MM.1S (cell line): ENCODE results near the gene RAB37.

Experiments used
- DNase-seq: peaks from one replicate; pipeline ENCODE4 v3.0.0-alpha.2; 2015
- H2AFZ ChIP-seq: fragments of 300-600 bp; sonication (generic); 2 replicates; pipeline ENCODE4 v1.6.0; 2016; ENCODE audit warnings: antibody characterized with exemption, low read length
- H3F3A ChIP-seq: fragments of 300-600 bp; sonication (generic); 2 replicates; pipeline ENCODE4 v1.6.1; 2016; ENCODE audit warnings: mild to moderate bottlenecking, antibody characterized with exemption, low read length, moderate library complexity, mixed read lengths; ENCODE audit not compliant: insufficient read depth
- H3K27ac ChIP-seq: fragments of 300-600 bp; sonication (generic); 2 replicates; pipeline ENCODE4 v1.5.1; 2016; ENCODE audit warnings: mild to moderate bottlenecking, low read length
- H3K27me3 ChIP-seq: fragments of 300-600 bp; sonication (generic); replicated peaks from 2 replicates; pipeline ENCODE4 v1.6.0; 2016; ENCODE audit warnings: low read length; ENCODE audit not compliant: insufficient read depth
- H3K36me3 ChIP-seq: fragments of 300-600 bp; sonication (generic); replicated peaks from 2 replicates; pipeline ENCODE4 v1.6.1; 2016; ENCODE audit warnings: mild to moderate bottlenecking, low read length, mixed read lengths; ENCODE audit not compliant: insufficient read depth
- H3K4me1 ChIP-seq: fragments of 300-600 bp; sonication (generic); 2 replicates; pipeline ENCODE4 v1.6.1; 2016; ENCODE audit warnings: low read length, mixed read lengths
- H3K4me2 ChIP-seq: fragments of 300-600 bp; sonication (generic); 2 replicates; pipeline ENCODE4 v1.6.0; 2016; ENCODE audit warnings: low read depth, low read length
- H3K4me3 ChIP-seq: fragments of 300-600 bp; sonication (generic); 2 replicates; pipeline ENCODE4 v1.5.1; 2016; ENCODE audit warnings: low read length, mixed read lengths
- H3K79me2 ChIP-seq: fragments of 300-600 bp; sonication (generic); 2 replicates; pipeline ENCODE4 v1.6.1; 2016; ENCODE audit warnings: mixed run types, low read length, mixed read lengths
- H3K9ac ChIP-seq: fragments of 300-600 bp; sonication (generic); 2 replicates; pipeline ENCODE4 v1.6.1; 2016; ENCODE audit warnings: low read length, mixed read lengths
- H3K9me2 ChIP-seq: fragments of 300-600 bp; sonication (generic); replicated peaks from 2 replicates; pipeline ENCODE4 v1.6.1; 2016; ENCODE audit warnings: mild to moderate bottlenecking, low read length, mixed read lengths; ENCODE audit not compliant: insufficient read depth
- H3K9me3 ChIP-seq: fragments of 300-600 bp; sonication (generic); replicated peaks from 2 replicates; pipeline ENCODE4 v1.6.1; 2016; ENCODE audit warnings: mild to moderate bottlenecking, low read length, mixed read lengths; ENCODE audit not compliant: insufficient read depth
- H4K20me1 ChIP-seq: fragments of 300-600 bp; sonication (generic); 2 replicates; pipeline ENCODE4 v1.6.1; 2016; ENCODE audit warnings: mild to moderate bottlenecking, low read length, moderate library complexity, mixed read lengths; ENCODE audit not compliant: insufficient read depth
- CTCF ChIP-seq: fragments of 300-600 bp; sonication (generic); IDR thresholded peaks from 2 replicates; pipeline ENCODE4 v1.5.1; 2016; ENCODE audit warnings: antibody characterized with exemption, low read length, mixed read lengths
- EZH2 ChIP-seq: fragments of 300-600 bp; sonication (generic); optimal IDR thresholded peaks from 2 replicates; pipeline ENCODE3; 2017; ENCODE audit warnings: low read depth, mild to moderate bottlenecking, antibody characterized with exemption, low read length, mixed read lengths
- EZH2phosphoT487 ChIP-seq: fragments of 300-600 bp; sonication (generic); IDR thresholded peaks from 2 replicates; pipeline ENCODE4 v1.6.1; 2018; ENCODE audit warnings: antibody characterized with exemption, low read length

The RAB37 gene

GRCh38 chr17:74745548-74746177, 8.6 kb downstream of the RAB37 start:
- H3K9ac ChIP-seq, result no peak overlapping the region

DNA sequence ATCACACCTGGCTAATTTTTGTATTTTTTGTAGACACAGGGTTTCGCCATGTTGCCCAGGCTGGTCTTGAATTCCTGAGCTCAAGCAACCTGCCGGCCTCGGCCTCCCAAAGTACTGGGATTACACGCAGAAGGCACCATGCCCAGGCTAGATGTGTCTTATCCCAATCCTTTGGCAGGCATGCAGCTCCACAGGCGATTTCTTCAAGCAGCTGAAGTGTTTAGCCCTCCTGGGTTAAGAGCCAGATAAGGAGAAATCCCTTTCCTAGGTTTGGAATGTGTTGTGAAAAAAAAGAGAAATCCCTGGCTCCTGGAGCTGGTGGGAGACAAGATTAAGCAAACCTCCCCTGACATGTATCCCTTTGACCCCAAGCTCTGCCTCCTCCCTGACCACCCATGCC, 9.3 kb downstream of the RAB37 start:
- Histone ChIP-seq H3K4me2 (no peak overlapping the region), H3F3A (peaks cover 43% of the 10 kb centered on the region), H3K79me2 (peaks cover 62% of the 10 kb centered on the region), H3K9me3 (no peaks in the 10 kb centered on the region), H4K20me1 (peaks cover 13% of the 10 kb centered on the region), H3K27me3 (no peaks in the 10 kb centered on the region), H3K36me3 (no peaks in the 10 kb centered on the region), H3K9me2 (no peaks in the 10 kb centered on the region), H3K9ac (no peak overlapping the region), H3K4me3 (no peak overlapping the region), H2AFZ (no peak overlapping the region), H3K4me1 (peaks cover 34% of the 10 kb centered on the region), H3K27ac (no peak overlapping the region)
- TF ChIP-seq EZH2phosphoT487 (no peak), EZH2 (no peak)
- no peak for DNase-seq

More at GRCh38 chr17:74745548-74746177, 8.6 kb downstream of the RAB37 start:
- Histone ChIP-seq H3K27me3 (no peaks in the 10 kb centered on the region), H3K4me2 (no peak overlapping the region), H3K9me3 (no peaks in the 10 kb centered on the region), H3K4me3 (no peak overlapping the region), H3K36me3 (no peaks in the 10 kb centered on the region), H3K9me2 (no peaks in the 10 kb centered on the region), H3K4me1 (peaks cover 41% of the 10 kb centered on the region), H4K20me1 (peaks cover 13% of the 10 kb centered on the region), H3K79me2 (peaks cover 60% of the 10 kb centered on the region), H3K27ac (no peak overlapping the region), H3F3A (peaks cover 41% of the 10 kb centered on the region), H2AFZ (no peak overlapping the region)
- TF ChIP-seq CTCF, result no peak
- TF ChIP-seq EZH2, result no peak
- TF ChIP-seq EZH2phosphoT487, result no peak
- no peak for DNase-seq

GRCh38 chr17:74746922-74747321, 9.9 kb downstream of the RAB37 start:
- H3K9ac ChIP-seq, result no peak overlapping the region
- no peak overlapping the region for H2AFZ ChIP-seq
- H3K36me3 ChIP-seq, result no peaks in the 10 kb centered on the region
- peaks cover 43% of the 10 kb centered on the region for H3F3A ChIP-seq
- H3K27ac ChIP-seq, result no peak overlapping the region
- H3K27me3 ChIP-seq, result no peaks in the 10 kb centered on the region
- no peak for TF ChIP-seq CTCF
- no peak for TF ChIP-seq EZH2
- TF ChIP-seq EZH2phosphoT487, result no peak
- H3K79me2 ChIP-seq, result peaks cover 68% of the 10 kb centered on the region
- H3K4me1 ChIP-seq, result peaks cover 30% of the 10 kb centered on the region
- no peak overlapping the region for H3K4me3 ChIP-seq
- H3K4me2 ChIP-seq, result no peak overlapping the region
- no peaks in the 10 kb centered on the region for H3K9me2 ChIP-seq
- peaks cover 13% of the 10 kb centered on the region for H4K20me1 ChIP-seq
- H3K9me3 ChIP-seq, result no peaks in the 10 kb centered on the region
- no peak for DNase-seq

GRCh38 chr17:74748279-74748528, 11.1 kb downstream of the RAB37 start:
- Histone ChIP-seq H3K9me3 (no peaks in the 10 kb centered on the region), H3K9ac (peak overlapping the region; percentile 32; the same call in 1 of the 2 replicates), H2AFZ (no peak overlapping the region), H3K36me3 (no peaks in the 10 kb centered on the region), H3K9me2 (no peaks in the 10 kb centered on the region), H4K20me1 (peaks cover 13% of the 10 kb centered on the region), H3K4me1 (peaks cover 33% of the 10 kb centered on the region), H3K4me3 (peak overlapping the region; percentile 51), H3K27ac (no peak overlapping the region), H3F3A (peaks cover 45% of the 10 kb centered on the region), H3K4me2 (peak overlapping the region; percentile 61; the same call in 1 of the 2 replicates), H3K27me3 (no peaks in the 10 kb centered on the region), H3K79me2 (peaks cover 77% of the 10 kb centered on the region)
- DNase-seq, result no peak
- no peak for TF ChIP-seq CTCF
- TF ChIP-seq EZH2, result no peak
- no peak for TF ChIP-seq EZH2phosphoT487
